AG10803 (cell line): Measurements from ENCODE around the gene GRM1.
A peak's percentile ranks its signal among the peaks of the same experiment; 100 is the strongest.
"Not testable (repeated sequence)": the region's sequence is repeated elsewhere in the genome, so short reads cannot be mapped to it uniquely, and the experiment has no call there.

Experiments
- DNase-seq: peaks from one replicate; pipeline ENCODE4 v3.0.0; 2010; ENCODE audit warnings: low read depth
- H3K4me3 ChIP-seq: 2 replicates; pipeline ENCODE4 v1.5.1; 2011; ENCODE audit warnings: mild to moderate bottlenecking, low read length, control low read depth
- TF ChIP-seq, protein P1 (sequence below): conservative IDR thresholded peaks from 2 replicates; pipeline ENCODE4 v1.5.1; 2011; ENCODE audit warnings: mild to moderate bottlenecking, low read length, control low read depth, inconsistent platforms

The GRM1 gene

DNA sequence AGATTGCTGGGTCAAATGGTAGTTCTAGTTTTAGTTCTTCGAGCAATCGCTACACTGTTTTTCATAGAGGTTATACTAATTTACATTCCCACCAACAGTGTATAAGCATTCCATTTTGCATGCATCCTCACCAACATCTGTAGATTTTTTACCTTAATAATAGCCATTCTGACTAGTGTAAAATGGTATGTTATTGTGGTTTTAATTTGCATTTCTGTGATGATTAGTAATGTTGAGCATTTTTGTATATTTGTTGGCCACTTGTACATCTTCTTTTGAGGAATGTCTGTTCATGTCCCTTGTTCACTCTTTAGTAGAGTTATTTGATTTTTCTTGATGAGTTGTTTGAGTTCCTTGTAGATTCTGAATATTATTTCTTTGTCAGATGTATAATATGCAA, 236.2 kb downstream of the GRM1 start:
- DNase-seq: peak; percentile 15
- H3K4me3 ChIP-seq: no peak overlapping the region
- TF ChIP-seq, protein P1, sequence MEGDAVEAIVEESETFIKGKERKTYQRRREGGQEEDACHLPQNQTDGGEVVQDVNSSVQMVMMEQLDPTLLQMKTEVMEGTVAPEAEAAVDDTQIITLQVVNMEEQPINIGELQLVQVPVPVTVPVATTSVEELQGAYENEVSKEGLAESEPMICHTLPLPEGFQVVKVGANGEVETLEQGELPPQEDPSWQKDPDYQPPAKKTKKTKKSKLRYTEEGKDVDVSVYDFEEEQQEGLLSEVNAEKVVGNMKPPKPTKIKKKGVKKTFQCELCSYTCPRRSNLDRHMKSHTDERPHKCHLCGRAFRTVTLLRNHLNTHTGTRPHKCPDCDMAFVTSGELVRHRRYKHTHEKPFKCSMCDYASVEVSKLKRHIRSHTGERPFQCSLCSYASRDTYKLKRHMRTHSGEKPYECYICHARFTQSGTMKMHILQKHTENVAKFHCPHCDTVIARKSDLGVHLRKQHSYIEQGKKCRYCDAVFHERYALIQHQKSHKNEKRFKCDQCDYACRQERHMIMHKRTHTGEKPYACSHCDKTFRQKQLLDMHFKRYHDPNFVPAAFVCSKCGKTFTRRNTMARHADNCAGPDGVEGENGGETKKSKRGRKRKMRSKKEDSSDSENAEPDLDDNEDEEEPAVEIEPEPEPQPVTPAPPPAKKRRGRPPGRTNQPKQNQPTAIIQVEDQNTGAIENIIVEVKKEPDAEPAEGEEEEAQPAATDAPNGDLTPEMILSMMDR: no peak

DNA sequence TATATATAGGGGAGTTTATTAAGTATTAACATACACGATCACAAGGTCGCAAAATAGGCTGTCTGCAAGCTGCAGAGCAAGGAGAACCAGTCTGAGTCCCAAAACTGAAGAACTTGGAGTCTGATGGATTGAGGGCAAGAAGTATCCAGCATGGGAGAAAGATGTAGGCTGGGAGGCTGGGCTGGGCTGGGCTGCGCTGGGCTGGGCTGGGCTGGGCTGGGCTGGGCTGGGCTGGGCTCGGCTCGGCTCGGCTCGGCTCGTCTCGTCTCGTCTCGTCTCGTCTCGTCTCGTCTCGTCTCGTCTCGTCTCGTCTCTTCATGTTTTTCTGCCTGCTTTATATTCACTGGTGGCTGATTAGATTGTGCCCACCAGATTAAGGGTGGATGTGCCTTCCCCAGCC, 238.6 kb downstream of the GRM1 start:
- H3K4me3 ChIP-seq: no peak overlapping the region
- TF ChIP-seq, protein P1: no peak
- no peak for DNase-seq

DNA sequence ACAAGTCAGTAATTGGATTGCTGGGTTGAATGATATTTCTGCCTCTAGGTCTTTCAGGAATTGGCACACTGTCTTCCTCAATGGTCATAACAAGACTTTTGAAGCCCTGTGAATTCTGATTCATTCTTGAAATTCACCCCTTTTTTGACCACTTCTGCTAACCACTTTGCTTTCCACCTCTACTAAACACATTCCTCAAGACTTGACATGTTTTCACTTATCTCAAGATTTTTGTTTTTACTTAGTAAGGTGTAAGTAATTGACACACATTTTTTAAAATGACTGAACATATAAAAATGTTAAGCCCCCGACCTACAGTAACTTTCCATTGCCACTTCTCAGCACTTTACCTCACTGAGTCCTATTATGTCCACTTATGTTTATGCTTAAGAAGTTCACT, 239.1 kb downstream of the GRM1 start:
- no peak for DNase-seq
- H3K4me3 ChIP-seq: no peak overlapping the region
- TF ChIP-seq, protein P1: no peak

DNA sequence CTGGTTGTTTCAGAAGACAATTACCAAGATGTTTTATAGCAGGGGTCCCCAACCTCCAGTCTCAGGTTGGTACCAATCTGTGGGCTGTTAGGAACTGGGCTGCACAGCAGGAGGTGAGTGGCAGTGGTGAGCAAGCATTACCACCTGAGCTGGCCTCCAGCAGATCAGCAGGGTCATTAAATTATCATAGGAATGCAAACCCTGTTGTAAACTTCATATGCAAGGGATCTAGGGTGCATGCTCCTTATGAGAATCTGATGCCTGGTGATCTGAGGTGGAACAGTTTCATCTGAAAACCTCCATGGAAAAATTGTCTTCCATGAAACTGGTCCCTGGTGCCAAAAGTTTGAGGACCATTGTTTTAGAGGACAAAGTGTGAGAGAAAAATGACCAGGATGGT, 240.6 kb downstream of the GRM1 start:
- H3K4me3 ChIP-seq: no peak overlapping the region
- TF ChIP-seq, protein P1: no peak
- DNase-seq: no peak

DNA sequence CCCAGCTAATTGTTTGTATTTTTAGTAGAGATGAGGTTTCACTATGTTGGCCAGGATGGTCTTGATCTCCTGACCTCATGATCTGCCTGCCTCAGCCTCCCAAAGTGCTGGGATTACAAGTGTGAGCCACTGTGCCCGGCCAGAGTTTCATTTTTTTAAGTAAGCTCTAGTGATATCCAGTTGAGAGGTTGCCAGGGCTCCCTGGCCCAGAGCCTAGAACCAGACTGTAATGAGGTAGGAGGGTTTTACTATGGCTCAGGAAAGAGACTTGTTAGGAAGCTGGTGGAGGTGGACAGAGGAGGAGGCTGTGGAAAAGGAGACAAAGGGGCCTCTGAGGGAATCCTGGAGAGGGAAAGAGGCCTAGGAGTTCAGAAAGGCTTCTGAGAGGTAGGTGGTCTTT, 242.3 kb downstream of the GRM1 start:
- H3K4me3 ChIP-seq: not testable (repeated sequence)
- peak; percentile 48 for DNase-seq

DNA sequence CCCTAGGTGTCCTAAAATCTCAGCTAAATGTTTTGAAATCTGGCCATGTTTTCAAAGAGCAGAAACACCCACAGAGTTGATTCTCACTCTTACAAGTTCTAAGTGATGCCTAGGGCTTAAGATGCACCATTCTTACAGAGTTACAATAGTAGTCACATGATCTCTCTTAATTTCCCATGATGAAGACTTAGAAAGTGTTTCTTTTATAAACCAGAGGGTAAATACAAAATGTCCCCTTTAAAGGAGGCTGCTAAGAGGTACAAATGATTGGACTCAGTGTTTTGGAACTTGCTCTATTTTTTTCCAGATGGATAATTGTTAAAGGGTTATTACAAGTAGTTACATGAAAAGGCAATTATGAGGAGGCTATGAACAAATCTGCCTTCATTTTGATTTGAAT, 244.6 kb downstream of the GRM1 start:
- TF ChIP-seq, protein P1: no peak
- no peak for DNase-seq

DNA sequence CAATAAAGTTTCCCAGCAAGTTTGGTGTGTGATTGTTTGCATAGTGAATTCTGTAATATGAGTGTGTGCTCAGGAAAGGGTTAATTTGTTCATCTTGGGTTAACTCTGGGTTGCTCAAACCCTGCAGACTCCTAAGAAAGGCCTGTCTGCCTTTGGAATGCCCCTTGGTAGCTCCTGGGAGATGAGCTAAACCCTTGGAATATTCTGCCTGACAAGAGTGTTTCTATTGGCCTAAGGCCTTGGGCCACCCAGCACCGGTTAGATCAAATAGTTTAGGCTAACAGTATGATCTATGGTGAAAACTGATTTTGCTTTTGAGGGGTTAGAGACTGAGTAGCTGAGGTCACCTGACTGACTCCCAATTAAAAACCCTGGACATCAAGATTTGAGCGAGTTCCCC, 248.3 kb downstream of the GRM1 start:
- TF ChIP-seq, protein P1: no peak
- no peak for DNase-seq
- H3K4me3 ChIP-seq: no peak overlapping the region

More for the DNA sequence above, 244.6 kb downstream of the GRM1 start:
- H3K4me3 ChIP-seq: no peak overlapping the region
